ENCODE results near the gene DCAF15.
"Not testable (repeated sequence)": the region's sequence is repeated elsewhere in the genome, so short reads cannot be mapped to it uniquely, and the experiment has no call there.

DCAF15 gene

GRCh38 chr19:13918726-13919411 lies 33.4 kb upstream of the DCAF15 start:
- Histone ChIP-seq H3K27ac (no peak overlapping the region), H3K4me3 (ENCODE audit: low read depth, low read length) (no peak overlapping the region), H3K36me3 (replicated peaks) (peaks cover 52% of the 10 kb centered on the region), H3K27me3 (replicated peaks) (no peaks in the 10 kb centered on the region)
- DNase-seq: no peak
- in situ Hi-C loops (cut with HindIII; ENCODE audit: low pct_ligation_motif_present, low sequenced_read_pairs): no loop called here
- TF ChIP-seq CTCF (IDR thresholded peaks at IDR 0.05; ENCODE audit: low read depth, low read length, missing control alignments): no peak

GRCh38 chr19:13920524-13920923 lies 31.8 kb upstream of the DCAF15 start:
- in situ Hi-C loops (cut with HindIII; ENCODE audit: low pct_ligation_motif_present, low sequenced_read_pairs): no loop called here
- no peak overlapping the region for H3K4me3 ChIP-seq (ENCODE audit: low read depth, low read length)
- H3K27me3 ChIP-seq (replicated peaks): no peaks in the 10 kb centered on the region
- no peak overlapping the region for H3K27ac ChIP-seq
- TF ChIP-seq CTCF (IDR thresholded peaks at IDR 0.05; ENCODE audit: low read depth, low read length, missing control alignments): no peak
- peaks cover 49% of the 10 kb centered on the region for H3K36me3 ChIP-seq (replicated peaks)
- DNase-seq: no peak

GRCh38 chr19:13920940-13921747 lies 31.2 kb upstream of the DCAF15 start:
- peak; percentile 40 for DNase-seq
- no peaks in the 10 kb centered on the region for H3K27me3 ChIP-seq (replicated peaks)
- no peak overlapping the region for H3K4me3 ChIP-seq (ENCODE audit: low read depth, low read length)
- no peak for TF ChIP-seq CTCF (IDR thresholded peaks at IDR 0.05; ENCODE audit: low read depth, low read length, missing control alignments)
- no peak overlapping the region for H3K27ac ChIP-seq
- in situ Hi-C loops (cut with HindIII; ENCODE audit: low pct_ligation_motif_present, low sequenced_read_pairs): no loop called here
- H3K36me3 ChIP-seq (replicated peaks): peaks cover 49% of the 10 kb centered on the region

GRCh38 chr19:13922118-13922517 lies 30.2 kb upstream of the DCAF15 start:
- in situ Hi-C loops (cut with HindIII; ENCODE audit: low pct_ligation_motif_present, low sequenced_read_pairs); H3K27me3 ChIP-seq (replicated peaks); DNase-seq; H3K4me3 ChIP-seq (ENCODE audit: low read depth, low read length); H3K27ac ChIP-seq: not testable (repeated sequence)
- H3K36me3 ChIP-seq (replicated peaks): peaks cover 51% of the 10 kb centered on the region

GRCh38 chr19:13923194-13923987 lies 28.9 kb upstream of the DCAF15 start:
- Histone ChIP-seq H3K27ac (no peak overlapping the region), H3K36me3 (replicated peaks) (peaks cover 50% of the 10 kb centered on the region), H3K27me3 (replicated peaks) (no peaks in the 10 kb centered on the region), H3K4me3 (ENCODE audit: low read depth, low read length) (no peak overlapping the region)
- DNase-seq: no peak
- TF ChIP-seq CTCF (IDR thresholded peaks at IDR 0.05; ENCODE audit: low read depth, low read length, missing control alignments): no peak
- in situ Hi-C loops (cut with HindIII; ENCODE audit: low pct_ligation_motif_present, low sequenced_read_pairs): no loop called here

GRCh38 chr19:13926010-13926409 lies 26.3 kb upstream of the DCAF15 start:
- no peaks in the 10 kb centered on the region for H3K27me3 ChIP-seq (replicated peaks)
- DNase-seq: no peak
- H3K27ac ChIP-seq: no peak overlapping the region
- H3K4me3 ChIP-seq (ENCODE audit: low read depth, low read length): no peak overlapping the region
- H3K36me3 ChIP-seq (replicated peaks): peaks cover 32% of the 10 kb centered on the region
- in situ Hi-C loops (cut with HindIII; ENCODE audit: low pct_ligation_motif_present, low sequenced_read_pairs): no loop called here
- TF ChIP-seq CTCF (IDR thresholded peaks at IDR 0.05; ENCODE audit: low read depth, low read length, missing control alignments): no peak
